Islet precursor cell (in vitro differentiated cells): ENCODE measurements around the gene OPN1MW3.
"Not testable (repeated sequence)": the region's sequence is repeated elsewhere in the genome, so short reads cannot be mapped to it uniquely, and the experiment has no call there.

Experiments
- DNase-seq: peaks from one replicate; pipeline ENCODE4 v3.0.0-alpha.2; 2018

OPN1MW3 gene

DNA sequence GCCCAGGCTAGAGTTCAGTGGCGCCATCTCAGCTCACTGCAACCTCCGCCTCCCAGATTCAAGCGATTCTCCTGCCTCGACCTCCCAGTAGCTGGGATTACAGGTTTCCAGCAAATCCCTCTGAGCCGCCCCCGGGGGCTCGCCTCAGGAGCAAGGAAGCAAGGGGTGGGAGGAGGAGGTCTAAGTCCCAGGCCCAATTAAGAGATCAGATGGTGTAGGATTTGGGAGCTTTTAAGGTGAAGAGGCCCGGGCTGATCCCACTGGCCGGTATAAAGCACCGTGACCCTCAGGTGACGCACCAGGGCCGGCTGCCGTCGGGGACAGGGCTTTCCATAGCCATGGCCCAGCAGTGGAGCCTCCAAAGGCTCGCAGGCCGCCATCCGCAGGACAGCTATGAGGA is at the start of gene OPN1MW3:
Gene OPN1MW3, plus strand, starts transcription at position 301 of the 400 bp plus-strand sequence. Its CDS starts 38 bp downstream, at position 339.
- DNase-seq = not testable (repeated sequence)

DNA sequence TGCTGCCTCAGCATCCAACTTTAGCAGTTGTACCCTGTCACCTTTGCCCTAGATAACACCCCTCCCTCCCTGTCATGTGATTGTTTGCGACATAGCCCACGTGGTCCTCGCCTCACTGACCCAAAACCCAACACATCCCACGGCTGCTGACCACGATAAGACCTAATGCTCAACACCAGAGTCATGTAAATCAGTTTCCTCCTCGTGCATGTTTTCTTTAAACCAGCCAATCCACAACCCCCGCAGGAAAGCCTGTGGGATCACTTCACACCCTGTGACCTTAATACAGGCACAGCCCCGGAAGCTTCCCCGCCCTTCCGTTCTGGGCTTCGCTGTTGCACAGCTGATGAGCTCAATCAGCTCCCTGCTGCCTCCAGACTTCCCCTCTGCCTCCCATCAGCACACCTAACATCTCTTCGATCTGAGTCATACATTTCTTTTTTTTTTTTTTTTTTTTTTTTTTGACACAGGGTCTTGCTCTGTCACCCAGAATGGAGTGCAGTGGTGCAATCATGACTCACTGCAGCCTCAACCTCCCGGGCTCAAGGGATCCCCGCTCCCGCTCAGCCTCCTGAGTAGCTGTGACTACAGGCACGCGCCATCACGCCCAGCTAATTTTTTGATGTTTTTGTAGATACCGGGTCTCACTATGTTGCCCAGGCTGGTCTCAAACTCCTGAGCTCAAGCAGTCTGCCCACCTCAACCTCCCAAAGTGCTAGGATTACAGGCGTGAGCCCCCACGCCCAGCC is 47.5 kb upstream of the OPN1MW3 start:
- not testable (repeated sequence) for DNase-seq

DNA sequence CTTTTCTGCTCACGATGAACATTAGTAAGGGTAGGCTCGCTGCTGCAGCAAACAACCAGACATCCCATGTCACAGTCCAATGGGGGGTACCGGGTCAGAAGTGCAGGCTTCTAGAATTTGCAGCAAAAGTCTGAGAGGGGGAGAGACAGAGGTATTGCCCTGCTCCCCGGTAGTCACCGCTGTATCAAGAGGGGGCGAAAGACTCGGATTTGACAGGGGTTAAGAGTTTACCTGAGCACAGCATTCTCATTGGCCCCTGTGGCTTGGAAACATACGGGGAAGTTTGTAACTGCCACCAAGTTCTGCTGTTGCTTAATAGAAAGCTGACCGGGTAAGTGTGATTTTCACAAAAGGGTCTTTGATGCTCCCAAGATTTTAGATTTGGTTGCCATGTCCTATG is 46.3 kb upstream of the OPN1MW3 start:
- not testable (repeated sequence) for DNase-seq

DNA sequence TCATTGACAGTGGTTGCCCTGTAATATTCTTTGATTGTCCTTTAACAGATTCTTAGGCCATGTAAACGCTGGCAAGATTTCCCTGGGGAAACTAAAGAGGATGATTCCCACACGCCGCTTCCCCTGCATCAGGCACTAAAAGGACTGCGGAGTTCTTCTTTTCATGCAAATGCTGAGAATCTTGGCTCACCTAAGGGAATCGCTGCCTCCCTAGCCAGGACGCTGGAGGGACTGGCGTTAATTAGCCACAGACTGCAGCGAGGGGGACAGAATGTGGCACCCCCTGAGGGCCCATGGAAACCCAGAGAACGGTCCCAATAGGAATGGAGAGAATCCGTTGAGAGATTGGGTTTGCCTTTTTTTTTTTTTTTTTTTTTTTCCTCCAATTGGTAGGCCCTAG is 45.9 kb upstream of the OPN1MW3 start:
- DNase-seq = not testable (repeated sequence)

DNA sequence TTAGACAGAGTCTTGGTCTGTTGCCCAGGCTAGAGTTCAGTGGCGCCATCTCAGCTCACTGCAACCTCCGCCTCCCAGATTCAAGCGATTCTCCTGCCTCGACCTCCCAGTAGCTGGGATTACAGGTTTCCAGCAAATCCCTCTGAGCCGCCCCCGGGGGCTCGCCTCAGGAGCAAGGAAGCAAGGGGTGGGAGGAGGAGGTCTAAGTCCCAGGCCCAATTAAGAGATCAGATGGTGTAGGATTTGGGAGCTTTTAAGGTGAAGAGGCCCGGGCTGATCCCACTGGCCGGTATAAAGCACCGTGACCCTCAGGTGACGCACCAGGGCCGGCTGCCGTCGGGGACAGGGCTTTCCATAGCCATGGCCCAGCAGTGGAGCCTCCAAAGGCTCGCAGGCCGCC is 37.9 kb upstream of the OPN1MW3 start, which contains the start of gene OPN1MW2:
Gene OPN1MW2, plus strand, starts transcription at position 301 of the 400 bp plus-strand sequence. Its CDS starts 60 bp downstream, at position 361.
- DNase-seq = not testable (repeated sequence)

DNA sequence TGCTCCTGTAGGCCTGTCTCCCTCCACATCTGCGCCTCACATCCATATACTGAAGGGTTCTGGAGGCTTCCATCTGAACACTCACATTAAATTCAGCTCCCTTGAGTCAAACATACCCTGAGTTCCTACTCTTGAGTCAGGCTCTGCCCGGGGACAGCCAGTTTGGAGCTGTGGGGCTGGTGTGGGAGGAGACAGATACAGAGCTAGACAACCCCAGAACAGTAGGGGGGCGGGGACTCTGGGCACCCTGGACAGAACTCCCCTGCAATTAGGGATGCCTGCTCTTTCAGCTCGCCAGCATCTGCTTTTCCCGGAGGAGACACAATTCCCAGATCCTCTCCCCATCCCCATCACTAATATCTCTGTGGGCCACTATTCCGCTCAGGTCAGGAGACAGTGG is 32.1 kb upstream of the OPN1MW3 start:
- not testable (repeated sequence) for DNase-seq

DNA sequence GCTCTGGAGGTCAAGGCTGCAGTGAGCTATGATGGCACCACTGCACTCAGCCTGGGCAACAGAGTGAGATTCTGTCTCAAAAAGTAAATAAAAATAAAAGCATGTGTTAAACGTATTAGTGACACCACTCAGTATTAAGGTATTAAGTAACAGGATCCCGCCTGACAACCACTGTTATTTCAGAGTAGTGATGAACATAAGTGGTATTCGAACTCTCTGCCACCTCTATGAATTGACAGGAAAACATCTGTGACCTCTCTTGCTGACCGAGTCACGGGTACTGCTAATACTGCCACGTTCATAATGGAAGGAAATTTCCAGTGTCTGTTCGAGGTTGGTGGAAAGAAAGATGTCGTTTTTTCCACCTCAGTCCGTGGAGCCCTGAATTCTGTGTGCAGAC is 30.7 kb upstream of the OPN1MW3 start:
- DNase-seq = not testable (repeated sequence)

DNA sequence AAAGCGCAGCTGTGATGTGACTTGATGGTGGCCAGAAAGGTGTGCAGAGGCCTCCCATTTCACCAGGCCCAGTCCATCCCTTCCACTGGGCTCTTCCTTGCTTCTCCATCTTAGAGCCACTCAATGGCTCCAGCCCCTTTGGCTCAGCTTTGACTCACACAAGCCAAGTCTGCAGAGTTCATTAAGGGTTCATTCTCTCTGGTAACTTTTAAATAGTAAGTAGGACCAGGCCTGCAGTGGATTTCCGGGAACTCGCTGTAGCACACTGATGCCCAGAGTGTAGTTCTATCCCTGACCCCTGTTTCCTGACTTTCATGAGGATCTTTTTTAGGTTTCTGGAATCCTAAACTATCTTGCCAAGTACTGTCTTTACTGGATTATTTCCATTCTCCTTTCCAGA is 25.9 kb upstream of the OPN1MW3 start:
- DNase-seq = not testable (repeated sequence)

DNA sequence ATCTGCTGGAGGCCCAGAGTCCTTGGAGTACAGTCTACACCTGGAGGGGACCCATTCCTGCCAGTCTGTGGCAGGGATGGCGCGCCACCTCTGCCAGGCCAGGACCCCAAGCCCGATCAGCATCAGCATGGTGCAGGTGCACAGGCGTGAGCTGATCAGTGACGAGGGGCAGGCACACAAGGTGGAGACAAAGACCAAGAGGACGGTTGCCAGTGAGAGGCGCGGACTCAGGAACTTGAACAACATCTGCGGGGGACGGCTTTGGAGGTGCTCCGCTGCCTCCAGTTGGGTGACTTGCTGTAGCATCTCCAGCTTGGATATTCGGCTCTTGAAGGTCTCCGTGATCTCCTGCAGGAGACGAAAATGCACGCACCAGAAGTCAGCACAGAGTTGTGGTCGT is 23.8 kb upstream of the OPN1MW3 start:
- not testable (repeated sequence) for DNase-seq

DNA sequence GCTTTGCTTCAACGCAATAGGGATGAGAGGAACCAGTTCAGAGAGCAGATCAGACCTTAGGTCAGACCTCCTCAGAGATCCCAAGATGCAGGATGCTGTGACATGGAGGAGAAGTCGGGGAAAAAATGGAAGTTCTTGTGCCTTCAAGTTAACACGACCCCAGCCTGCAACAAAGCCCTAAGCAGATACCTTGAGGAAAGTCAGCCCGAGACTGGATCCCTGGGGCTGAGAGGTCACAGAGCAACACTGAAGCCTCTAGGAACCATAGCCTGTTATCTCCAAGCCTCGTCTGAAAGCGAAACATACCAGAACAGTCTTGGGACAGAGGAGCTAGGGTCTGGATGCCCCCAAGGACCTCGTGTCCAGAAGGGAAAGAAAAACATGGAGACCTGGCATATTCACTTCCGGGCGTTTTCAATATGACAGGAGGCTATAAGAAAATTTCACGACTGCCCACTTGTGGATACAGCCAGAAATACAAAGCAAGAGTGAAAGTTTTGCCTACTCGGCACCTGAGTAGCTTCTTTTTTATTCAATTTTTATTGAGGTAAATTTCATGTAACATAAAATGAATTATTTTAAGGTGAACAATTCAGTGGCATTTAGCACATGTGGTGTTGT is 18.3 kb upstream of the OPN1MW3 start:
- not testable (repeated sequence) for DNase-seq

DNA sequence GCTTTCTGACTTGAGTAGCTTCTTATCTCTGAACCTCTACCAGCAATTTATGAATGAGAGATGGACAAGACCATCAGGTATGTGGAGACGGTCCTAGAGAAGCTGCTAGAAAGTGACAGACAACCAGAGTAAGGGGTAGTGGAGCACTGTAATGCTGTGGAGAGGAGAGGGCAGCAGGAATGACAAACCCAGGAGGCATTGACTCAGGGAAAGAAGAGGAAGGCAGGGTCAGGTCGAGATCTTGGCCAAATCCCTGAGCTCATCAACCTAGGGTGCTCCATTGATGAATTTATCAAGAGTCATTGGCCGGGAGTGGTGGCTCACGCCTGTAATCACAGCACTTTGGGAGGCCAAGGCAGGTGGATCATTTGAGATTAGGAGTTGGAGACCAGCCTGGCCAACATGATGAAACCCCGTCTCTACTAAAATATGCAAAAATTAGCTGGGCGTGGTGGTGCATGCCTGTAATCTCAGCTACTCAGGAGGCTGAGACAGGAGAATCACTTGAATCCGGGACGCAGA is 17.3 kb upstream of the OPN1MW3 start:
- DNase-seq = not testable (repeated sequence)

DNA sequence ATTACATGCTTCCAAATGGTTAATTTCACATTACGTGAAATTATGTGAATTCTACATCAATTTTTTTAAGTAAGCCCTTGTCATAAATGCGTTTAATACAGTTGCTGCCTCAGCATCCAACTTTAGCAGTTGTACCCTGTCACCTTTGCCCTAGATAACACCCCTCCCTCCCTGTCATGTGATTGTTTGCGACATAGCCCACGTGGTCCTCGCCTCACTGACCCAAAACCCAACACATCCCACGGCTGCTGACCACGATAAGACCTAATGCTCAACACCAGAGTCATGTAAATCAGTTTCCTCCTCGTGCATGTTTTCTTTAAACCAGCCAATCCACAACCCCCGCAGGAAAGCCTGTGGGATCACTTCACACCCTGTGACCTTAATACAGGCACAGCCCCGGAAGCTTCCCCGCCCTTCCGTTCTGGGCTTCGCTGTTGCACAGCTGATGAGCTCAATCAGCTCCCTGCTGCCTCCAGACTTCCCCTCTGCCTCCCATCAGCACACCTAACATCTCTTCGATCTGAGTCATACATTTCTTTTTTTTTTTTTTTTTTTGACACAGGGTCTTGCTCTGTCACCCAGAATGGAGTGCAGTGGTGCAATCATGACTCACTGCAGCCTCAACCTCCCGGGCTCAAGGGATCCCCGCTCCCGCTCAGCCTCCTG is 9.9 kb upstream of the OPN1MW3 start:
- DNase-seq = not testable (repeated sequence)

DNA sequence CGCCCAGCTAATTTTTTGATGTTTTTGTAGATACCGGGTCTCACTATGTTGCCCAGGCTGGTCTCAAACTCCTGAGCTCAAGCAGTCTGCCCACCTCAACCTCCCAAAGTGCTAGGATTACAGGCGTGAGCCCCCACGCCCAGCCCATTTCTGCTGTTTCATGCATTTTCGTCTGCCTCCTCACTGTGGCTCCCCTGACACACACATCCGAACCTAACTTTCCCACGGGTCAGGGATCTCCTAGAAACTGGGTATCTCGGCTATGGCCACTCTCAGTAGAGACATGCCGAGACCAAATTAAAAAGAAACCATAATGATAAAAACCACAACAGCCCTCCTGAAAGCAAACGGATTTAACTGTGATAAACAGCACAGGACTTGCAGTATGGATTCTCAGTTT is 9.3 kb upstream of the OPN1MW3 start:
- not testable (repeated sequence) for DNase-seq

DNA sequence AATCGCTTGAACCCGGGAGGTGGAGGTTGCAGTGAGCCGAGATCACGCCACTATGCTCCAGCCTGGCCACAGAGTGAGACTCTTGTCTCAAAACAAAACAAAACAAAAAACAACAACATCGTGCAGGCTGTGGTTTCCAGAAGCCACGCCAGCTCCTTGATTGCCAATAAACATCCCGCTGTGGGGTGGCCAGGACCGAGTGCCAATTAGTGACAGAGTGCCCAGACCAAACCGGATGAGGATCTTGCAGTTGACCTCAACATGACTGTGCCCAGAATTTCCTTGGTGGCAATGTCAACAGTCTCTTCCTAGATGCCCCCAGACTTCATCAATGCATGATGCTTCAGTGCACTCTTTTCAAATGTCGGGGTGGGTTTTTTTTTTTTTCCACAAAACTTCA is 1.3 kb downstream of the OPN1MW3 start:
- DNase-seq = not testable (repeated sequence)

DNA sequence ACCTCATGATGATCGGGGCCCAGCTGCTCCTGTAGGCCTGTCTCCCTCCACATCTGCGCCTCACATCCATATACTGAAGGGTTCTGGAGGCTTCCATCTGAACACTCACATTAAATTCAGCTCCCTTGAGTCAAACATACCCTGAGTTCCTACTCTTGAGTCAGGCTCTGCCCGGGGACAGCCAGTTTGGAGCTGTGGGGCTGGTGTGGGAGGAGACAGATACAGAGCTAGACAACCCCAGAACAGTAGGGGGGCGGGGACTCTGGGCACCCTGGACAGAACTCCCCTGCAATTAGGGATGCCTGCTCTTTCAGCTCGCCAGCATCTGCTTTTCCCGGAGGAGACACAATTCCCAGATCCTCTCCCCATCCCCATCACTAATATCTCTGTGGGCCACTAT is 5.7 kb downstream of the OPN1MW3 start:
- DNase-seq = not testable (repeated sequence)

DNA sequence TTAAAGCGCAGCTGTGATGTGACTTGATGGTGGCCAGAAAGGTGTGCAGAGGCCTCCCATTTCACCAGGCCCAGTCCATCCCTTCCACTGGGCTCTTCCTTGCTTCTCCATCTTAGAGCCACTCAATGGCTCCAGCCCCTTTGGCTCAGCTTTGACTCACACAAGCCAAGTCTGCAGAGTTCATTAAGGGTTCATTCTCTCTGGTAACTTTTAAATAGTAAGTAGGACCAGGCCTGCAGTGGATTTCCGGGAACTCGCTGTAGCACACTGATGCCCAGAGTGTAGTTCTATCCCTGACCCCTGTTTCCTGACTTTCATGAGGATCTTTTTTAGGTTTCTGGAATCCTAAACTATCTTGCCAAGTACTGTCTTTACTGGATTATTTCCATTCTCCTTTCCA is 11.9 kb downstream of the OPN1MW3 start:
- not testable (repeated sequence) for DNase-seq

DNA sequence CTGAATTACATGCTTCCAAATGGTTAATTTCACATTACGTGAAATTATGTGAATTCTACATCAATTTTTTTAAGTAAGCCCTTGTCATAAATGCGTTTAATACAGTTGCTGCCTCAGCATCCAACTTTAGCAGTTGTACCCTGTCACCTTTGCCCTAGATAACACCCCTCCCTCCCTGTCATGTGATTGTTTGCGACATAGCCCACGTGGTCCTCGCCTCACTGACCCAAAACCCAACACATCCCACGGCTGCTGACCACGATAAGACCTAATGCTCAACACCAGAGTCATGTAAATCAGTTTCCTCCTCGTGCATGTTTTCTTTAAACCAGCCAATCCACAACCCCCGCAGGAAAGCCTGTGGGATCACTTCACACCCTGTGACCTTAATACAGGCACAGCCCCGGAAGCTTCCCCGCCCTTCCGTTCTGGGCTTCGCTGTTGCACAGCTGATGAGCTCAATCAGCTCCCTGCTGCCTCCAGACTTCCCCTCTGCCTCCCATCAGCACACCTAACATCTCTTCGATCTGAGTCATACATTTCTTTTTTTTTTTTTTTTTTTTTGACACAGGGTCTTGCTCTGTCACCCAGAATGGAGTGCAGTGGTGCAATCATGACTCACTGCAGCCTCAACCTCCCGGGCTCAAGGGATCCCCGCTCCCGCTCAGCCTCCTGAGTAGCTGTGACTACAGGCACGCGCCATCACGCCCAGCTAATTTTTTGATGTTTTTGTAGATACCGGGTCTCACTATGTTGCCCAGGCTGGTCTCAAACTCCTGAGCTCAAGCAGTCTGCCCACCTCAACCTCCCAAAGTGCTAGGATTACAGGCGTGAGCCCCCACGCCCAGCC is 27.3 kb downstream of the OPN1MW3 start:
- not testable (repeated sequence) for DNase-seq

DNA sequence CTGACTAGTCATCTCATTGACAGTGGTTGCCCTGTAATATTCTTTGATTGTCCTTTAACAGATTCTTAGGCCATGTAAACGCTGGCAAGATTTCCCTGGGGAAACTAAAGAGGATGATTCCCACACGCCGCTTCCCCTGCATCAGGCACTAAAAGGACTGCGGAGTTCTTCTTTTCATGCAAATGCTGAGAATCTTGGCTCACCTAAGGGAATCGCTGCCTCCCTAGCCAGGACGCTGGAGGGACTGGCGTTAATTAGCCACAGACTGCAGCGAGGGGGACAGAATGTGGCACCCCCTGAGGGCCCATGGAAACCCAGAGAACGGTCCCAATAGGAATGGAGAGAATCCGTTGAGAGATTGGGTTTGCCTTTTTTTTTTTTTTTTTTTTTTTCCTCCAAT is 29.0 kb downstream of the OPN1MW3 start:
- not testable (repeated sequence) for DNase-seq

DNA sequence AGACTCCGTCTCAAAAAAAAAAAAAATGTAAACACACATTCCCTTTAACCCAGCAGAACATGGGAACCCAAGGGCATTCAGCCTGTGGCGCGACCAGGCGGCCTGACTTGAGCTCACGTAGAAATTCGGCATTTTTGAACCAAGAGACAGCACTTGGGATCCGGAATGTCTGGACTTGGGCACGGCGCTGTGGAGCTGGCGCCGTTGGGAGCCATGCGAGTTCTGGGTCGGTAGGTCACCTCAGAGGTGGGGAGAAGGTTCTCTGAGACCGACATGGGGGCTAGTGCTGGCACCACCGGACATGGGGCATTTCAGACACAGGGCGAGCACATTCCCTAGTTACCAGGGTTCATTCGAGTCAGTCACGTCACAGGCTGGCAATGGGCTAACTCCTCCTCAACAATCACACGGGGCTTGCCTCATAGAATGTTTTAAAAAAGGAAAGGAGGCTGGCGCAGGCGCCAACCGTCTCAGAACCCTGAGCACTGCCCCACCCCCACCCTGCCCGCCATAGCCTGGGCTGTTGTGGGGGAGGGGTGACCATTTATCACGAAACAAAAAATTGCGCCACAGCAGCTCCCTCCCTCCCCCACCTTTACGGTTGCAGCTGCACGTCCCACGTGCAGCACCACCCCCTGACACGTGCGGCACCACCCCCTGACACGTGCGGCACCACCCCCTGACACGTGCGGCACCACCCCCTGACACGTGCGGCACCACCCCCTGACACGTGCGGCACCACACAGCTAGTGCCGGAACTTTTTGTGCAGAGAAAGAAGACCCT is 37.6 kb downstream of the OPN1MW3 start, which contains the start of gene TEX28:
Gene TEX28, minus strand, starts transcription at position 334 of the 784 bp plus-strand sequence. CDS start 3,007 bp downstream, outside the sequence.
- DNase-seq = no peak

DNA sequence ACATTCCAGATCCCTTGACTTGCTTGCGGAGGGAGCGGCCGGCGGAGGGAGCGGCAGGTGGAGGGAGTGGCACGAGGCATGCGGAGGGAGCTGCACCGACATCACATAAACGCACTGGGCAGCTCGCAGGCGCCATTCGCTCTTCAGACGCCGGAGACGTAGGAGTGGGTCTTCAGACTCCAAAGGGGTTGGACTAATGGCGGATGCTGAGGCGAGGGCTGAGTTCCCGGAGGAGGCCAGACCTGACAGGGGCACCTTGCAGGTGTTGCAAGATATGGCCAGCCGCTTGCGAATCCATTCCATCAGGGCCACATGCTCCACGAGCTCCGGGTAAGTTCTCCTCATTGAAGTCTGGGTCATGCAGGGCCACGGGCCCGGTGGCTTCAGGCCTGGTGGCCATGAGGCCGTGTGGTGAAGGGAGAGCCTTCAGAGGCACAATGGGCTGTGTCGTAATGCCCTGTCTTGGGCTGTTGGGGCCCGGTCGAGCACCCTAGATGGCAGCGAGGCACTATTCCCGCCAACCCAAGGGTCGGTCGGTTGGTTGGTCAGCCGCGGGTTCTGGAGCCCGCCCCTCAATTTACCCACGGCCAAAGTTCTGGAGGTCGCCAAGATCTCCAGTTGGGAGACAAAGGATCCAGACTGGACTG is 38.4 kb downstream of the OPN1MW3 start, which contains the start of gene TKTL1:
Gene TKTL1, plus strand, starts transcription at position 132 of the 647 bp plus-strand sequence. Its CDS starts 65 bp downstream, at position 197.
- no peak for DNase-seq

DNA sequence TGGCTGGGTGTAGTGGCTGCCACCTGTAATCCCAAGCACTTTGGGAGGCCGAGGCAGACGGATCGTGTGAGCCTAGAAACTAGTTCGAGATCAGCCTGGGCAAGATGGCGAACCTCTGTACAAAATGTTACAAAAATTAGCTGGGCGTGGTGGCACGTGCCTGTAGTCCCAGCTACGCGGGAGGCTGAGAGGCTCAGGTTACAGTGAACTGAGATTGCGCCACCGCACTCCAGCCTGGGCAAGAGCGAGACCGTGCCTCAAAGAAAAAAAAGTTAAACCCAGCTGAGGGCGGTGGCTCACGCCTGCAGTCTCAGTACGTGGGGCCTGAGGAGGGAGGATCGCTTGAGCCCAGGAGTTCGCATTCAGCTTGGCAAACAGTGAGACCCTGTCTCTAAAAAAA is 39.3 kb downstream of the OPN1MW3 start:
- DNase-seq = no peak
